PFSK-1 (cell line): ENCODE results near the gene SPOCD1.

Experiments used
- POLR2AphosphoS5 ChIP-seq: IDR thresholded peaks from 2 replicates; pipeline ENCODE4 v1.6.1; 2012; ENCODE audit warnings: low read depth, mild to moderate bottlenecking, control low read depth, low read length, moderate library complexity
- REST ChIP-seq, 2 experiments: IDR thresholded peaks; 2 replicates each; pipeline versions ENCODE4 v1.6.1 to v1.8.0; 2011 to 2012; ENCODE audit warnings: low read depth in 2 of 2, low read length in 2 of 2, control low read depth in 1 of 2, inconsistent platforms in 1 of 2, mild to moderate bottlenecking in 1 of 2, moderate library complexity in 1 of 2; ENCODE audit not compliant: insufficient read depth in 1 of 2
- SIN3A ChIP-seq: IDR thresholded peaks from 2 replicates; pipeline ENCODE4 v1.6.1; 2012; ENCODE audit warnings: mild to moderate bottlenecking, low read length, moderate library complexity, borderline replicate concordance; ENCODE audit not compliant: insufficient read depth
- TAF1 ChIP-seq: IDR thresholded peaks from 2 replicates; pipeline ENCODE4 v1.6.1; 2012; ENCODE audit warnings: low read length, control low read depth, borderline replicate concordance; ENCODE audit not compliant: insufficient read depth

GRCh38 chr1:31798086-31798432, 17.8 kb downstream of the SPOCD1 start:
- TF ChIP-seq POLR2AphosphoS5 (no peak), REST (IDR thresholded peaks at IDR 0.05; ENCODE audit: insufficient read depth in 1 of 2, low read depth in 2 of 2, low read length in 2 of 2) (no peak), TAF1 (no peak), SIN3A (no peak)
